Smooth muscle cell (in vitro differentiated cells): Measurements from ENCODE around the gene KRTAP10-12. TPM values are rescaled to one million over a fixed set of nuclear protein-coding genes. Genes with fewer than 3 reads are reported as not detected.

Experiments
- DNase-seq: peaks from one replicate; lab custom pipeline; 2025; ENCODE audit not compliant: unreplicated experiment; lab: John Stamatoyannopoulos, UW
- H2AFZ ChIP-seq: fragments of 200-600 bp; sonication (generic); 2 replicates; pipeline ENCODE4 v1.6.0; 2016; ENCODE audit warnings: antibody characterized with exemption, low read depth, mild to moderate bottlenecking
- H3F3A ChIP-seq: fragments of 200-600 bp; sonication (generic); 2 replicates; pipeline ENCODE4 v1.6.0; 2017; ENCODE audit warnings: antibody characterized with exemption, low read depth
- H3K27ac ChIP-seq: fragments of 200-600 bp; sonication (generic); 2 replicates; pipeline ENCODE4 v1.5.1; 2016; ENCODE audit warnings: low read depth, mild to moderate bottlenecking
- H3K27me3 ChIP-seq: fragments of 200-600 bp; sonication (generic); 2 replicates; pipeline ENCODE4 v1.6.1; 2016; ENCODE audit warnings: low read depth, mild to moderate bottlenecking
- H3K36me3 ChIP-seq: fragments of 200-600 bp; sonication (generic); 2 replicates; pipeline ENCODE4 v1.5.1; 2016; ENCODE audit warnings: low read depth
- H3K4me1 ChIP-seq: fragments of 200-600 bp; sonication (generic); 2 replicates; pipeline ENCODE4 v1.5.1; 2016; ENCODE audit warnings: low read depth
- H3K4me2 ChIP-seq: fragments of 200-600 bp; sonication (generic); 2 replicates; pipeline ENCODE4 v1.6.0; 2016; ENCODE audit warnings: mild to moderate bottlenecking
- H3K4me3 ChIP-seq: fragments of 200-600 bp; sonication (generic); 2 replicates; pipeline ENCODE4 v1.5.1; 2016; ENCODE audit warnings: mild to moderate bottlenecking
- H3K79me2 ChIP-seq: fragments of 200-600 bp; sonication (generic); 2 replicates; pipeline ENCODE4 v1.6.0; 2016; ENCODE audit warnings: low read depth, mild to moderate bottlenecking
- H3K9ac ChIP-seq: fragments of 200-600 bp; sonication (generic); 2 replicates; pipeline ENCODE4 v1.6.0; 2016; ENCODE audit warnings: low read depth
- H3K9me3 ChIP-seq: fragments of 200-600 bp; sonication (generic); replicated peaks from 2 replicates; pipeline ENCODE4 v1.5.1; 2016; ENCODE audit warnings: low read depth
- H4K20me1 ChIP-seq: fragments of 200-600 bp; sonication (generic); 2 replicates; pipeline ENCODE4 v1.6.0; 2016; ENCODE audit warnings: low read depth
- CTCF ChIP-seq: fragments of 200-600 bp; sonication (generic); IDR thresholded peaks from 2 replicates; pipeline ENCODE4 v1.5.1; 2017; ENCODE audit warnings: borderline replicate concordance, mild to moderate bottlenecking, antibody characterized with exemption; ENCODE audit not compliant: insufficient read depth, poor library complexity, severe bottlenecking
- WGBS: methylation state at CpG from one replicate; pipeline ENCODE4 v1.1.7; 2016; ENCODE audit warnings: low lambda C conversion rate; 5-methylcytosine and 5-hydroxymethylcytosine counted together
- polyA plus RNA-seq: library from polyadenylated mRNA; unstranded; fragments of >200 nt; fragmentation: Nextera tagmentation; extraction: Ambion mirVana; gene quantifications from 2 replicates; pipeline ENCODE4 v1.2.1, GENCODE V29; 2016
- total RNA-seq: library from RNA; depleted of rRNA; stranded (reverse); fragments of >200 nt; gene quantifications from 2 replicates; pipeline ENCODE4 v1.2.3, GENCODE V29; 2014

KRTAP10-12 gene
- total and polyA plus RNA-seq, 2 experiments from 2014 or later: not detected

GRCh38 chr21:44696572-44696971 is 400 bp upstream of the KRTAP10-12 start:
- H3K27ac ChIP-seq: no peak overlapping the region
- H3K79me2 ChIP-seq: no peaks in the 10 kb centered on the region
- TF ChIP-seq CTCF: no peak
- no peaks in the 10 kb centered on the region for H3K9me3 ChIP-seq
- no peak for DNase-seq
- H3K4me2 ChIP-seq: no peak overlapping the region
- H3K4me1 ChIP-seq: peaks cover 14% of the 10 kb centered on the region
- H3K36me3 ChIP-seq: no peaks in the 10 kb centered on the region
- H4K20me1 ChIP-seq: no peaks in the 10 kb centered on the region
- H3K27me3 ChIP-seq: no peaks in the 10 kb centered on the region
- 84% methylated on average over 10 of the region's 10 CpGs for WGBS
- H3F3A ChIP-seq: peaks cover 12% of the 10 kb centered on the region
- H3K4me3 ChIP-seq: no peak overlapping the region
- H2AFZ ChIP-seq: no peak overlapping the region
- no peak overlapping the region for H3K9ac ChIP-seq

GRCh38 chr21:44697811-44698734 is 1.1 kb downstream of the KRTAP10-12 start:
- DNase-seq: no peak
- H3K9me3 ChIP-seq: no peaks in the 10 kb centered on the region
- TF ChIP-seq CTCF: no peak
- H3K27me3 ChIP-seq: peaks cover under 1% of the 10 kb centered on the region
- H3K36me3 ChIP-seq: no peaks in the 10 kb centered on the region
- peak overlapping the region; percentile 35 for H3K27ac ChIP-seq
- no peaks in the 10 kb centered on the region for H4K20me1 ChIP-seq
- H3K79me2 ChIP-seq: no peaks in the 10 kb centered on the region
- no peaks in the 10 kb centered on the region for H3F3A ChIP-seq
- no peak overlapping the region for H2AFZ ChIP-seq
- peaks cover 14% of the 10 kb centered on the region for H3K4me1 ChIP-seq
- H3K4me3 ChIP-seq: no peak overlapping the region
- WGBS: 35% methylated on average over 26 of the region's 35 CpGs
- no peak overlapping the region for H3K9ac ChIP-seq
- peak overlapping the region; percentile 34 for H3K4me2 ChIP-seq

GRCh38 chr21:44699502-44700001 is 2.6 kb downstream of the KRTAP10-12 start:
- TF ChIP-seq CTCF: no peak
- WGBS: 78% methylated on average over 17 of the region's 17 CpGs
- Histone ChIP-seq H3K4me3 (no peak overlapping the region), H3K79me2 (no peaks in the 10 kb centered on the region), H3K27me3 (peaks cover 15% of the 10 kb centered on the region), H3K9me3 (no peaks in the 10 kb centered on the region), H3K36me3 (no peaks in the 10 kb centered on the region), H3K4me2 (no peak overlapping the region), H3K9ac (no peak overlapping the region), H3F3A (no peaks in the 10 kb centered on the region), H3K4me1 (peaks cover 14% of the 10 kb centered on the region), H4K20me1 (no peaks in the 10 kb centered on the region), H3K27ac (no peak overlapping the region), H2AFZ (no peak overlapping the region)
- DNase-seq: no peak
